H9 (cell line): ENCODE results near the gene MYO15B. TPM values are rescaled to one million over a fixed set of nuclear protein-coding genes. Genes with fewer than 3 reads are reported as not detected.

Experiments used
- DNase-seq: peaks from one replicate; pipeline ENCODE4 v3.0.0-alpha.2; 2017
- H2AFZ ChIP-seq: one replicate; pipeline ENCODE4 v1.6.1; 2013; ENCODE audit warnings: mild to moderate bottlenecking, low read length, control low read depth, moderate library complexity
- H2AK5ac ChIP-seq: 2 replicates; pipeline ENCODE4 v1.6.1; 2013; ENCODE audit warnings: low read length, control low read depth, mixed read lengths; ENCODE audit not compliant: insufficient read length
- H2BK120ac ChIP-seq: one replicate; pipeline ENCODE4 v1.6.1; 2013; ENCODE audit warnings: low read depth, mild to moderate bottlenecking, low read length, control low read depth, inconsistent platforms; ENCODE audit not compliant: poor library complexity, severe bottlenecking
- H2BK12ac ChIP-seq: 2 replicates; pipeline ENCODE4 v1.6.1; 2013; ENCODE audit warnings: low read length, control low read depth, mixed read lengths, low read depth; ENCODE audit not compliant: insufficient read length
- H2BK15ac ChIP-seq: 2 replicates; pipeline ENCODE4 v1.6.1; 2013; ENCODE audit warnings: low read depth, low read length, control low read depth
- H2BK20ac ChIP-seq: one replicate; pipeline ENCODE4 v1.6.1; 2013; ENCODE audit warnings: low read depth, mild to moderate bottlenecking, low read length, control low read depth, inconsistent platforms; ENCODE audit not compliant: poor library complexity, severe bottlenecking
- H2BK5ac ChIP-seq: 2 replicates; pipeline ENCODE4 v1.6.1; 2013; ENCODE audit warnings: low read length, control low read depth, mixed read lengths; ENCODE audit not compliant: insufficient read length
- H3K14ac ChIP-seq: 2 replicates; pipeline ENCODE4 v1.6.1; 2013; ENCODE audit warnings: low read length, control low read depth; ENCODE audit not compliant: insufficient read depth
- H3K18ac ChIP-seq: 2 replicates; pipeline ENCODE4 v1.6.1; 2013; ENCODE audit warnings: low read depth, mild to moderate bottlenecking, mixed read lengths, low read length, control low read depth; ENCODE audit not compliant: insufficient read length
- H3K23ac ChIP-seq: 2 replicates; pipeline ENCODE4 v1.6.1; 2013; ENCODE audit warnings: low read length, control low read depth, mixed read lengths, low read depth; ENCODE audit not compliant: insufficient read length
- H3K23me2 ChIP-seq: 2 replicates; pipeline ENCODE4 v1.6.1; 2013; ENCODE audit warnings: low read depth, mild to moderate bottlenecking, mixed read lengths, low read length, control low read depth; ENCODE audit not compliant: insufficient read length, poor library complexity, severe bottlenecking
- H3K27ac ChIP-seq: 2 replicates; pipeline ENCODE4 v1.5.1; 2013; ENCODE audit warnings: low read length, control low read depth, mixed read lengths, low read depth; ENCODE audit not compliant: insufficient read length
- H3K27me3 ChIP-seq: 2 replicates; pipeline ENCODE4 v1.6.1; 2013; ENCODE audit warnings: low read length, control low read depth, inconsistent platforms; ENCODE audit not compliant: insufficient read depth
- H3K4ac ChIP-seq: 2 replicates; pipeline ENCODE4 v1.6.1; 2013; ENCODE audit warnings: low read depth, mild to moderate bottlenecking, control low read depth, inconsistent platforms, low read length, moderate library complexity
- H3K4me1 ChIP-seq: 2 replicates; pipeline ENCODE4 v1.6.1; 2013; ENCODE audit warnings: low read length, control low read depth, inconsistent platforms; ENCODE audit not compliant: insufficient read depth
- H3K4me2 ChIP-seq: 2 replicates; pipeline ENCODE4 v1.6.1; 2013; ENCODE audit warnings: low read length, control low read depth, mixed read lengths; ENCODE audit not compliant: insufficient read length, insufficient read depth
- H3K56ac ChIP-seq: 2 replicates; pipeline ENCODE4 v1.6.1; 2013; ENCODE audit warnings: low read depth, mild to moderate bottlenecking, mixed read lengths, low read length, control low read depth; ENCODE audit not compliant: insufficient read length
- H3K79me1 ChIP-seq: 2 replicates; pipeline ENCODE4 v1.6.1; 2013; ENCODE audit warnings: low read depth, mild to moderate bottlenecking, moderate library complexity, low read length, control low read depth, inconsistent platforms; ENCODE audit not compliant: insufficient read depth, poor library complexity, severe bottlenecking
- H3K79me2 ChIP-seq: 2 replicates; pipeline ENCODE4 v1.6.1; 2013; ENCODE audit warnings: low read length, control low read depth, inconsistent platforms; ENCODE audit not compliant: insufficient read depth
- H3K9ac ChIP-seq: 2 replicates; pipeline ENCODE4 v1.6.1; 2013; ENCODE audit warnings: low read length, control low read depth, mixed read lengths; ENCODE audit not compliant: insufficient read length; ENCODE audit errors: extremely low read depth
- H3K9me3 ChIP-seq: one replicate; pipeline ENCODE4 v1.6.1; 2013; ENCODE audit warnings: low read depth, low read length, inconsistent platforms; ENCODE audit not compliant: control insufficient read depth
- H3T11ph ChIP-seq: one replicate; pipeline ENCODE4 v1.6.1; 2013; ENCODE audit warnings: mild to moderate bottlenecking, low read length, control low read depth, inconsistent platforms
- H4K20me1 ChIP-seq: one replicate; pipeline ENCODE4 v1.6.1; 2013; ENCODE audit not compliant: control insufficient read depth, insufficient read length, insufficient read depth
- H4K5ac ChIP-seq: 2 replicates; pipeline ENCODE4 v1.6.1; 2013; ENCODE audit warnings: low read depth, mild to moderate bottlenecking, mixed read lengths, low read length, control low read depth; ENCODE audit not compliant: insufficient read length
- H4K8ac ChIP-seq: replicated peaks from 2 replicates; pipeline ENCODE4 v1.6.1; 2013; ENCODE audit warnings: low read length, control low read depth, mixed read lengths, low read depth; ENCODE audit not compliant: insufficient read length
- H4K91ac ChIP-seq: 2 replicates; pipeline ENCODE4 v1.6.1; 2013; ENCODE audit warnings: low read depth, mild to moderate bottlenecking, moderate library complexity, mixed read lengths, low read length, control low read depth; ENCODE audit not compliant: insufficient read length
- H3K27ac Mint-ChIP-seq, 3 experiments: 2 replicates in 2 of 3; 3 replicates in 1 of 3; pipeline ENCODE4 v1.8.0; 2020 to 2021; ENCODE audit warnings: mixed read lengths in 3 of 3, mild to moderate bottlenecking in 1 of 3, moderate library complexity in 1 of 3
- H3K27me3 Mint-ChIP-seq: 2 replicates; pipeline ENCODE4 v1.8.0; 2021; ENCODE audit warnings: low read depth, mild to moderate bottlenecking, moderate library complexity, mixed read lengths
- H3K36me3 Mint-ChIP-seq, 3 experiments: 2 replicates in 2 of 3; 3 replicates in 1 of 3; pipeline ENCODE4 v1.8.0; 2020 to 2021; ENCODE audit warnings: low read depth in 3 of 3, mixed read lengths in 3 of 3; ENCODE audit not compliant: insufficient read depth in 1 of 3
- H3K4me1 Mint-ChIP-seq, 2 experiments: 2 replicates each; pipeline ENCODE4 v1.8.0; 2020; ENCODE audit warnings: mixed read lengths in 2 of 2
- H3K4me3 Mint-ChIP-seq, 2 experiments: 2 replicates in 1 of 2; 3 replicates in 1 of 2; pipeline ENCODE4 v1.8.0; 2020 to 2021; ENCODE audit warnings: mild to moderate bottlenecking in 2 of 2, mixed read lengths in 2 of 2, moderate library complexity in 1 of 2
- H3K9me3 Mint-ChIP-seq, 2 experiments: 2 replicates in 1 of 2; 3 replicates in 1 of 2; pipeline ENCODE4 v1.8.0; 2020; ENCODE audit warnings: mild to moderate bottlenecking in 2 of 2, mixed read lengths in 2 of 2, moderate library complexity in 1 of 2
- CTCF ChIP-seq: fragments of 200-600 bp; sonication (generic); conservative IDR thresholded peaks from 3 replicates; pipeline ENCODE4 v1.8.0; 2021; ENCODE audit warnings: antibody characterized with exemption, mild to moderate bottlenecking
- WGBS: extraction: QIAGEN DNeasy Blood & Tissue Kit; methylation state at CpG from one replicate; pipeline ENCODE4 v1.1.7; 2013; ENCODE audit warnings: missing lambda C conversion rate, low lambda C conversion rate, mixed read lengths; ENCODE audit not compliant: insufficient read length; ENCODE audit errors: extremely low coverage; 5-methylcytosine and 5-hydroxymethylcytosine counted together
- total RNA-seq: library from RNA; stranded (reverse); gene quantifications from 2 replicates; pipeline ENCODE4 v1.2.1, GENCODE V29; 2021

The MYO15B gene
- total RNA-seq, 1 experiment from 2014 or later, result 41.9 TPM

GRCh38 chr17:75565066-75565465, 22.5 kb upstream of the MYO15B start:
- Histone ChIP-seq H3K23me2 (no peaks in the 10 kb centered on the region), H2AK5ac (no peak overlapping the region), H4K20me1 (no peaks in the 10 kb centered on the region), H3T11ph (no peak overlapping the region), H3K27ac (no peak overlapping the region), H3K18ac (no peak overlapping the region), H2BK20ac (no peak overlapping the region), H3K79me2 (no peaks in the 10 kb centered on the region), H2AFZ (no peak overlapping the region), H3K23ac (no peak overlapping the region), H3K9ac (no peak overlapping the region), H3K9me3 (no peaks in the 10 kb centered on the region), H3K4ac (no peak overlapping the region), H2BK12ac (no peak overlapping the region), H3K27me3 (no peaks in the 10 kb centered on the region), H4K91ac (no peak overlapping the region), H2BK120ac (no peak overlapping the region), H3K56ac (no peak overlapping the region), H2BK15ac (no peak overlapping the region), H3K4me2 (no peak overlapping the region), H3K79me1 (no peaks in the 10 kb centered on the region), H3K4me1 (no peaks in the 10 kb centered on the region), H2BK5ac (no peak overlapping the region), H4K8ac (no peak overlapping the region), H4K5ac (no peak overlapping the region), H3K14ac (no peak overlapping the region)
- DNase-seq, result no peak
- peaks cover 0 to 31% (median 16%) of the 10 kb centered on the region in 3 experiments; a peak in 5 of 7 replicates for H3K36me3 Mint-ChIP-seq
- H3K4me1 Mint-ChIP-seq, result no peaks in the 10 kb centered on the region
- H3K27ac Mint-ChIP-seq, result no peak overlapping the region
- H3K9me3 Mint-ChIP-seq, result no peaks in the 10 kb centered on the region
- H3K4me3 Mint-ChIP-seq, result no peak overlapping the region
- H3K27me3 Mint-ChIP-seq, result no peaks in the 10 kb centered on the region
- TF ChIP-seq CTCF, result no peak
- no CpG with 5 or more reads among the region's 7 CpGs for WGBS
